ENCODE data around the gene E2F7.

Gene E2F7

DNA sequence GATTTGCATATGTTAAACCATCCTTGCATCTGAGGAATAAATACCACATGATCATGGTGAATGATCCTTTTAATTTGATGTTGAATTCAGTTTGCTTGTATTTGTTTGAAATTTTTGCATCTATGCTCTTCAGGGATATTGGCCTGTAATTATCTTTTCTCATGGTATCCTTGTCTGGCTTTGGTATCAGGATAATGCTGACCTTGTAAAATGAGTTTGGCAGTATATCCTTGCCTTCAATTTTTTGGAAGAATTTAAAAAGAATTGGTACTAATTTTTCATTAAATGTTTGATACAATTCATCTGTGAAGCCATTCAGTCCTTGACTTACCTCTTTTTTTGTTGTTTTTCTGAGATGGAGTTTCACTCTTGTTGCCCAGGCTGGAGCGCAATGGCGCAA, 85.2 kb downstream of the E2F7 start:
- DNase-seq (ENCODE audit: low read depth) = no peak
- TF ChIP-seq, protein P1, sequence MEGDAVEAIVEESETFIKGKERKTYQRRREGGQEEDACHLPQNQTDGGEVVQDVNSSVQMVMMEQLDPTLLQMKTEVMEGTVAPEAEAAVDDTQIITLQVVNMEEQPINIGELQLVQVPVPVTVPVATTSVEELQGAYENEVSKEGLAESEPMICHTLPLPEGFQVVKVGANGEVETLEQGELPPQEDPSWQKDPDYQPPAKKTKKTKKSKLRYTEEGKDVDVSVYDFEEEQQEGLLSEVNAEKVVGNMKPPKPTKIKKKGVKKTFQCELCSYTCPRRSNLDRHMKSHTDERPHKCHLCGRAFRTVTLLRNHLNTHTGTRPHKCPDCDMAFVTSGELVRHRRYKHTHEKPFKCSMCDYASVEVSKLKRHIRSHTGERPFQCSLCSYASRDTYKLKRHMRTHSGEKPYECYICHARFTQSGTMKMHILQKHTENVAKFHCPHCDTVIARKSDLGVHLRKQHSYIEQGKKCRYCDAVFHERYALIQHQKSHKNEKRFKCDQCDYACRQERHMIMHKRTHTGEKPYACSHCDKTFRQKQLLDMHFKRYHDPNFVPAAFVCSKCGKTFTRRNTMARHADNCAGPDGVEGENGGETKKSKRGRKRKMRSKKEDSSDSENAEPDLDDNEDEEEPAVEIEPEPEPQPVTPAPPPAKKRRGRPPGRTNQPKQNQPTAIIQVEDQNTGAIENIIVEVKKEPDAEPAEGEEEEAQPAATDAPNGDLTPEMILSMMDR (IDR thresholded peaks at IDR 0.05; ENCODE audit: insufficient read depth, low read depth, low read length, missing control alignments) = no peak
- no peak overlapping the region for H3K4me3 ChIP-seq (ENCODE audit: low read length)

DNA sequence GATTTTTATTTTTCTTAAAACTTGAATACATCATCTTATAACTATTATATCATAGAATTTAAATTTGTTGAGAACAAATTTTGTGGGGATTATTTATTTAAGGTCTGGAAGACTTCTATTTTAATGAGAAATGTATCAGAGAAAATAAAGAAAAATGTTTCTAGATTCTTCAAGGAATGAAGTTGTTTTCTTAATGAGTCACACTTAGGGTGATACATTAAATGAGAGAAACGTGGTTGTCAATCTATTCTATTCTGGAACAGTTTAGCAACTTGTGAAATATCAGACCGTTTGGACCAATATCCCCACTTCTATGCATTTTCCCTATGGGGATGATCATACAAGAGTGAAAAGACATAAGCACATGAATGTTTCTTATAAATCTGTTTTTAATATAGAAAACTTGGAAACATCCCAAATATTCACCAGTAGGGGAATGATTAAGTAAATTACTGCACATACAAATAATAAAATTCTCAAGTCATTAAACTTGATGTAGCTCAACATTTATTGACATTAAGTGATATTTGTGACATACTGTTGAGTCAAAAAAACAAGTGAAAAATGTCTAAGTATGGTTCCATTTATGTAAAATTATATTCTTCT, 88.5 kb downstream of the E2F7 start:
- H3K4me3 ChIP-seq (ENCODE audit: low read length) = no peak overlapping the region
- TF ChIP-seq, protein P1 (IDR thresholded peaks at IDR 0.05; ENCODE audit: insufficient read depth, low read depth, low read length, missing control alignments) = no peak
- peak; percentile 42 for DNase-seq (ENCODE audit: low read depth)
